HG03108 (cell line): Measurements from ENCODE around the gene MAT2B.
"Not testable (repeated sequence)": the region's sequence is repeated elsewhere in the genome, so short reads cannot be mapped to it uniquely, and the experiment has no call there.

Experiments used
- ATAC-seq: cut with Tn5 transposase; IDR thresholded peaks from one replicate; pipeline ENCODE4 v1.9.1; 2021; ENCODE audit warnings: moderate library complexity; ENCODE audit not compliant: unreplicated experiment

MAT2B gene

GRCh38 chr5:163503106-163504078, 2.0 kb upstream of the MAT2B start:
- peak; percentile 15 for ATAC-seq

DNA sequence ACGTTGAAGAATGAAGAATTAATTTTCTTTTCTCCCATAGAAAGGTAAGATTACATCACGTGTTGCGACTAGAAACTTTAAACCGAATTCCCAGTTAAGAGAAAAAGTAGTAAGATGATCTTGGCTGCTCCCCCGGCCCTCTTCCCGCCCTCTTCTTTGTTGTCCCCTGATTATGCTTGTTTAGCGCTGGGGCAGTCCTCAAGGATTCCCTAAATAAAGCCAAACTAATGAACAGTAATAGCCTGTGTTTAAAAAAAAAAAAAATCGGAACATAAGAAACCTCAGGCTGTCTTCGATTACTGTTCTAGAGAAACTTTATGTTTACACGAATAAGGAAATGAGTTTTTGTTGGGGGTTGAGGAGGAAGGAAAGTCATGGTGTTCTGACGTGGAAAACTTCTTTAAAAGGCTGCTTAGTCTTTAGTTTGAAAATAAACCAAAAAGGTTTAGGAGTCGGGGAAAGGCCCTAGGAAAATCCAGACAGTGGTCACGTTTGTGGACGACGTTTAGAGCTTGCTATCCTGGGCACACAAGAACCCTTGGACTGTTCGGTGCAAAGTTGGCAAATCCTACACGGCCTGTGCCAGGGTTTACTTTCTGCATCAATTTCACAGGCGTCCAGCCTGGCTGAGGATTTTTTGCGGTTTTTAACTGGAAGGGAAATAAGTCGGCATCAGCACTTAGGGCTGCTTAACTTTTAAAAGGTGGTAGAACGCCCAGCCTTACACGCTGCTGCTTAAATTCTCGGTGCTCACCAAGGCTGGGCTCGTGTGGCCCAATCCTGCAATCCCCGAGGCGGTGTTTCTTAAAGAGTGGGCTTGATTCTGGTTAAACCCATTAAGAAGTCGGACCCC, 1.1 kb upstream of the MAT2B start:
- no peak for ATAC-seq

- no peak for ATAC-seq
Measured at GRCh38 chr5:163505049-163505367, 411 bp upstream of the MAT2B start.

DNA sequence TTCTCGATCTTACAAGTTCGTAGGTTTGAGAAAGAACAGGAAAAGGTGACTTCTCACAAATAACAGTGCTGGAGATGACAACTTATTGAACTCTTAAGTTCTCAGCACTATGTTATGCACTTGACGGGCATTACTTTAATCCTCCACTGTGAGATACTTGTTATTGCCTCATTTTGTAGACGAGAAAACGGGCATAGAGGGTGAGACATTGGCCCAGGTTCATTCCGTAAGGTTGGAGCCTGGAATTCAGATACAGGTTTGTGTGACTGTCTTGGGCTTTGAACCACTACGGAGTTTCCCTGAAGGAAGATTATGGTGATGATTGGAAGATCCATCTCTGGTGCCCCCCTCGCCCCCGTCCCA, 657 bp downstream of the MAT2B start:
- ATAC-seq = peak; percentile 4

GRCh38 chr5:163506726-163507125, 1.3 kb downstream of the MAT2B start:
- no peak for ATAC-seq

GRCh38 chr5:163508753-163509152, 3.3 kb downstream of the MAT2B start:
- ATAC-seq = no peak

GRCh38 chr5:163509291-163509951, 4.0 kb downstream of the MAT2B start:
- no peak for ATAC-seq

GRCh38 chr5:163512526-163512925, 7.1 kb downstream of the MAT2B start:
- ATAC-seq = no peak

GRCh38 chr5:163525096-163525495, 19.7 kb downstream of the MAT2B start:
- ATAC-seq = no peak

- ATAC-seq = no peak
Measured at GRCh38 chr5:163529698-163530097, 24.3 kb downstream of the MAT2B start.

- no peak for ATAC-seq
Measured at GRCh38 chr5:163531272-163531671, 25.9 kb downstream of the MAT2B start.

- no peak for ATAC-seq
Measured at GRCh38 chr5:163532171-163533084, 27.0 kb downstream of the MAT2B start.

- no peak for ATAC-seq
Measured at GRCh38 chr5:163533223-163533622, 27.8 kb downstream of the MAT2B start.

DNA sequence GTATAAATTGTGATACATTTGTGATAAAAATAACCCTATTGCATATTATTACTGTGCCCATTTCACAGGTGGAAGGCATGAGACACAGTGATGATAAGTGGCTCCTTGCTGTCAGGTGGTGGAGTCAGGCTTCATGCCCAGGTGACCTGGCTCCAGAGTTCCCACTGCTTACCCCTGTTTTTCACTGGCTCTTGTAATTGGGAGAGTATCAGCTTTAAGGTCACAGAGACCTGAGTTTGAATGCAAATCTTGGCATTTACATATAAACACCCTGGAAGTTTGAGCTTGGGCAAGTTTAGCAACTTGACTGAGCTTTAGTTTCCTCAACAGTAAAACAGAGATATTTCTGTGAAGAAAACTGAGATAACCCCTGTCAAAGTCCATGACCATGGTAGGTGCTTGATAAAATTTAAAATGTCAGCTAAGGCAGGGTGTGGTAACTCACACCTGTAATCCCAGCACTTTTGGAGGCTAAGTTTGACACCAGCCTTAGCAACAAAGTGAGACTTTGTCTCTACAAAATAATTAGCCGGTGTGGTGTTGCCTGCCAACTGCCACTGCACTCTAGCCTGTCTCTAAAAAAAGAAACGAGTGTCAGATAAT, 29.2 kb downstream of the MAT2B start:
- no peak for ATAC-seq

DNA sequence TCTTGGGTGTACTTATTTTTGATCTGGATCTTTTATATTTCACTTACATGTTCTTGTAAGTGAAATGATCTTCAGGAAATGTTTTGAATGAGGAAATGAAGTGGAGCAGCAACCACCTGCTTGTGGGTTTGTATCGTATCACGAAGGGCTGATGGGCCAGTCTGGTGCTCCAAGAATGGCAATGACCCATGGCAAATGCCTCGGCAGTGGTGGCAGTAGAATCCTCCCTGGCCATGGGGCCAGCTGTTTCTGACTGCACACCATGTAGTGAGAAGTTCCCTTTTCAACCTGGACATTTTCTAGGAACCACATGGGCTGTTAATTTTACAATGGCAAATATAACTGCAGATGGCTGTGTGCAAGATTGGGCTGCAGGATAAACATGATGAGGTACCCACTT, 29.9 kb downstream of the MAT2B start:
- no peak for ATAC-seq

- ATAC-seq = not testable (repeated sequence)
Measured at GRCh38 chr5:163536442-163536841, 31.0 kb downstream of the MAT2B start.

GRCh38 chr5:163540696-163541095, 35.3 kb downstream of the MAT2B start:
- ATAC-seq = no peak

GRCh38 chr5:163542771-163543170, 37.4 kb downstream of the MAT2B start:
- ATAC-seq = no peak

GRCh38 chr5:163544041-163544440, 38.6 kb downstream of the MAT2B start:
- no peak for ATAC-seq

- ATAC-seq = no peak
Measured at GRCh38 chr5:163544836-163545235, 39.4 kb downstream of the MAT2B start.
